ENCODE data around the gene SRP14. TPM values are rescaled to one million over a fixed set of nuclear protein-coding genes. Genes with fewer than 3 reads are reported as not detected.

Gene SRP14
- total and polyA plus RNA-seq, 3 donors from 2014 or later = 277 to 410 (median 359) TPM

DNA sequence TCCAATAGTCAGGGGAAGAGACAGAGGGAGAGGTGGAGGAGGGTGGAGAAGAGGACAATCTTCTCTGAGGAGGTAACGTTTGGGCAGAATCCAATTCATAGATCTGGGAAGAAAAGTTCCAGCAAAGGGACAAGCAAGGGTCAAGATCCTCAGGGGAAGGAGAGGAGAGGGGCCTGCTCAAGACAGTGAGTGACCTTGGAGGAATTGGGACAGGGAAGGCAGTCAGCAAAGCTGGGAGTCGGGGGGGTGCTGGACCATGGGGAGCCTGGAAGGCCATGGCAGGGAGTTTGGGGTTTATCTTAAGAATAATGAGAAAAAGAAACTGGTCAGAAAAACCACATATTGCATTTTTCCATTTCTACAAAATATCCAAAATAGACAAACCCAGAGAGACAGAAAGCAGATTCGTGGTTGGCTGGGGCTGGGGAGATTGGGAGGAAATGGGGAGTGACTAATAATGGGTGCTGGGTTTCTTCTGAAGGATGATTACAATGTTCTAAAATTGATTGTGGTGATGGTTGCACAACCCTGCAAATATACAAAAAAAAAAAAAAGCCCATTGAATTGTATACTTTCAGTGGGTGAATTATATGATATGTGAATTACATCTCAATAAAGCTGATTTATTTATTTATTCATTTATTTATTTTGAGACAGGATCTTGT is 19.6 kb upstream of the SRP14 start:
- intact Hi-C loops (cut with DNase I; ENCODE audit: low total_unique reads) = no loop called here
- no peak for DNase-seq
- 75 to 77% methylated on average over 3 of the region's 3 CpGs for WGBS, 2 donors

DNA sequence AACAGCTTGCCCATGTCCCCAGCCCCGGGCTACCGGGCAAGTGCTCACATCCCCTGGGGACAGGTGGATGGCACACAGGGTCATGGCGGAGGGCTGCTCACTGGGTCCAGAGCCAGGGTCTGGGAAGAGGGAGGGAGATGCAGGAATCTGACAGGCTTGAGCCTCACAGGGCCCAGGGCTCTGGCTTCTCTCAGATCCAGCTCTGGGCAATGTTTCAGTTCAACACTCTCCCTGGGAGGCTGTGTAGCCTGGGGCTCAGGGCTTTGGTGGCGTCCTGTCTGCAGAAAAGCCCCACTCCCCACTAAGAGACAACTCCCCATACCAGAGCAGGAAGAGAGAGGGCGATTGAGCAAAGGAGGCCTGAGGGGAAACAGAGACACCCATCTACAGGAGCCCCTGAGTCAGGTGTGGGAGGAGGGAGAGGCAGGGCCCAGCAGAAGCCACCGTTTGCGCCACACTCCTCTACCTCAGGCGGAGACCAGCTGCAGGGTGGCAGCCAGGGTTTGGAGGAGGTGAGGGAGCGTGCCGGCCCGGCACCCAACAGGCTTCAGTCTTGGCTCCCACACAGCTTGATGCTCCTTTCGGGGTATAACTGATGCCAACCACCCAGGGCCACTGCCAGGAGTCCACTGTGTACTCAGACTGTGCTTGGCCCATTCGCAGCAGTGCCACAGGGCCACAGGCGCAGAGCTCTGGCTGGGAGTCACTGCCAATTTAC is 16.8 kb upstream of the SRP14 start:
- no peak for DNase-seq
- Histone ChIP-seq H3K4me3 (no peak overlapping the region), H3K4me1 (no peaks in the 10 kb centered on the region), H3K27ac (no peak overlapping the region), H3K36me3 (ENCODE audit: low read depth, missing control alignments) (no peaks in the 10 kb centered on the region), H3K27me3 (no peaks in the 10 kb centered on the region), H3K9me3 (no peaks in the 10 kb centered on the region)
- TF ChIP-seq POLR2A (IDR thresholded peaks at IDR 0.05) = no peak
- no peak for TF ChIP-seq CTCF (IDR thresholded peaks at IDR 0.05)
- intact Hi-C loops (cut with DNase I; ENCODE audit: low total_unique reads) = no loop called here
- WGBS, 2 donors = 85 to 88% methylated on average over 9 to 14 of the region's 14 CpGs

More for the DNA sequence above, 19.6 kb upstream of the SRP14 start:
- no peaks in the 10 kb centered on the region for H3K36me3 ChIP-seq (ENCODE audit: low read depth, missing control alignments)
- H3K4me1 ChIP-seq = no peaks in the 10 kb centered on the region
- H3K4me3 ChIP-seq = no peak overlapping the region
- TF ChIP-seq POLR2A (IDR thresholded peaks at IDR 0.05) = no peak
- no peak for TF ChIP-seq CTCF (IDR thresholded peaks at IDR 0.05)
- H3K9me3 ChIP-seq = no peaks in the 10 kb centered on the region
- H3K27ac ChIP-seq = no peak overlapping the region
- no peaks in the 10 kb centered on the region for H3K27me3 ChIP-seq

DNA sequence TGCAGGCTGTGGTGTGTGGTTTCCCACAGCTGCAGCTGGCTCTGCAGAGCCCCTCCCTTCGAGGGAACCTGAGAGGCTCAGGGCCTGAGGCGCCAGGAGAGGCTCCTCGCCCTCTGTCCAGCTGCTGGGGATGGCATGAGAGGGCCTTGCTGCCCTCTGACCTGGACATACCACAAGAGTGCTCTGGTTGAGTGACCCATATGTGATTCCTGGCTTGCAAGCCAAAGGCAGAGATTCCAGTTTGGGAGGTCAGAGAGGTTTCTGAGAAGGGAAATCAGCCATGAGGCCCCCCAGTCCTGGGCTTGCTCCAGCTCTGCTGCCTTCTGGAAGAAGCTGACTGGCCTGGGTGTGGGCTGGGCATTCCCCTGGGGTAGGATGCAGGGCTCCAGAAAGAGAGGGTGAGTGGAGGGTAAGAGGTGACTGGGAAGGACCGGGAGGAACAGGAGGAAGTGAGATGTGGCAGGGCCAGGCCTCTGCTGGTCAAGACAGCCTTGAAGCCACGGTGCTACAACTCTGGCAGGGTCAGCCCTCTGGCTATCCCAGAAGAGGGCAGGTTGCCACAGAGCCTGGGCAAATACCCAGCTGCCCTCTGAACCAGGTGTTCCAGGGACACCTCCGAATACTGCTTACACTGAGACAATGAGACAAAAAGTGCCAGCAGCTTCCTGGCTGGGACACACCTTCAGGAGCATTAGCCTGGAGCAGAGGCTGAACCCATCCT is 16.0 kb upstream of the SRP14 start:
- H3K36me3 ChIP-seq (ENCODE audit: low read depth, missing control alignments) = no peaks in the 10 kb centered on the region
- H3K4me1 ChIP-seq = no peaks in the 10 kb centered on the region
- WGBS, 2 donors = 55 to 58% methylated on average over 3 to 6 of the region's 6 CpGs
- no peak for DNase-seq
- H3K4me3 ChIP-seq = no peak overlapping the region
- no peaks in the 10 kb centered on the region for H3K9me3 ChIP-seq
- no peak overlapping the region for H3K27ac ChIP-seq
- TF ChIP-seq CTCF (IDR thresholded peaks at IDR 0.05) (no peak), POLR2A (IDR thresholded peaks at IDR 0.05) (no peak)
- H3K27me3 ChIP-seq = no peaks in the 10 kb centered on the region
- intact Hi-C loops (cut with DNase I; ENCODE audit: low total_unique reads) = no loop called here

DNA sequence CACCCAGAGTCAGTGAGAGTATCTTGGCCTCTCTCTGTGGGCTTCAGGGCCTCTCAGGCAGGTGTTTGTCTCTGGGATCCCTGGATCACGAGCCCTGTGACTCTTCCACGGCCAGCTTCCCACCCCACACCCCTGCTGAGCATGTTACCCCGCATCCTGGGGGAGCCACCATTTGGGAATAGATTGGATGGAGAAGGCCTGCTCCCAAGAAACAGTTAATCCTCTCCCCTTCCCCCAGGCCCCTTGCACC is 15.5 kb upstream of the SRP14 start:
- intact Hi-C loops (cut with DNase I; ENCODE audit: low total_unique reads) = no loop called here
- H3K4me3 ChIP-seq = no peak overlapping the region
- H3K27ac ChIP-seq = no peak overlapping the region
- no peaks in the 10 kb centered on the region for H3K4me1 ChIP-seq
- no peak for DNase-seq
- H3K9me3 ChIP-seq = no peaks in the 10 kb centered on the region
- no peaks in the 10 kb centered on the region for H3K36me3 ChIP-seq (ENCODE audit: low read depth, missing control alignments)
- WGBS, 2 donors = 96% methylated on average over 3 of the region's 3 CpGs; no CpG with 5 or more reads in 1 of the 2 donors
- TF ChIP-seq CTCF (IDR thresholded peaks at IDR 0.05) (no peak), POLR2A (IDR thresholded peaks at IDR 0.05) (no peak)
- no peaks in the 10 kb centered on the region for H3K27me3 ChIP-seq
